Nephron progenitor cell (in vitro differentiated cells): Measurements from ENCODE around the gene ARMC9.
"Not testable (repeated sequence)": the region's sequence is repeated elsewhere in the genome, so short reads cannot be mapped to it uniquely, and the experiment has no call there.

Experiments used
- DNase-seq: peaks from one replicate; pipeline ENCODE4 v3.0.0; 2021
- H3K27ac Mint-ChIP-seq: 2 replicates; pipeline ENCODE4 v1.8.0; 2021; ENCODE audit warnings: mild to moderate bottlenecking, moderate library complexity, mixed read lengths
- H3K27me3 Mint-ChIP-seq: 2 replicates; pipeline ENCODE4 v1.8.0; 2021; ENCODE audit warnings: mild to moderate bottlenecking, low read depth, mixed read lengths; ENCODE audit not compliant: poor library complexity
- H3K36me3 Mint-ChIP-seq: 2 replicates; pipeline ENCODE4 v1.8.0; 2021; ENCODE audit warnings: low read depth, mixed read lengths
- H3K4me1 Mint-ChIP-seq: 2 replicates; pipeline ENCODE4 v1.8.0; 2021; ENCODE audit warnings: mixed read lengths
- H3K4me3 Mint-ChIP-seq: 2 replicates; pipeline ENCODE4 v1.8.0; 2021; ENCODE audit warnings: mild to moderate bottlenecking, moderate library complexity, mixed read lengths
- H3K9me3 Mint-ChIP-seq: 2 replicates; pipeline ENCODE4 v1.8.0; 2021; ENCODE audit warnings: mild to moderate bottlenecking, moderate library complexity, mixed read lengths
- CTCF ChIP-seq: fragments of 200-600 bp; sonication (generic); IDR thresholded peaks from 2 replicates; pipeline ENCODE4 v1.5.0; 2021; ENCODE audit warnings: antibody characterized with exemption

Gene ARMC9

GRCh38 chr2:231373786-231374349 lies 175.4 kb downstream of the ARMC9 start:
- Mint-ChIP-seq H3K4me1 (peaks cover 55% of the 10 kb centered on the region), H3K27ac (no peak overlapping the region), H3K4me3 (no peak overlapping the region), H3K27me3 (peaks cover 33% of the 10 kb centered on the region), H3K36me3 (peaks cover 17% of the 10 kb centered on the region), H3K9me3 (no peaks in the 10 kb centered on the region)
- TF ChIP-seq CTCF = no peak
- no peak for DNase-seq

- no peak overlapping the region for H3K27ac Mint-ChIP-seq
- peaks cover 33% of the 10 kb centered on the region for H3K27me3 Mint-ChIP-seq
- TF ChIP-seq CTCF = no peak
- no peak overlapping the region for H3K4me3 Mint-ChIP-seq
- DNase-seq = no peak
- H3K4me1 Mint-ChIP-seq = peaks cover 55% of the 10 kb centered on the region
- no peaks in the 10 kb centered on the region for H3K9me3 Mint-ChIP-seq
- H3K36me3 Mint-ChIP-seq = peaks cover 17% of the 10 kb centered on the region
Observed at GRCh38 chr2:231374771-231375170, 176.3 kb downstream of the ARMC9 start.

GRCh38 chr2:231375994-231376615 lies 177.7 kb downstream of the ARMC9 start:
- peaks cover 33% of the 10 kb centered on the region for H3K27me3 Mint-ChIP-seq
- H3K27ac Mint-ChIP-seq, H3K4me3 Mint-ChIP-seq, DNase-seq, H3K9me3 Mint-ChIP-seq: not testable (repeated sequence)
- H3K36me3 Mint-ChIP-seq = peaks cover 17% of the 10 kb centered on the region
- H3K4me1 Mint-ChIP-seq = peaks cover 45% of the 10 kb centered on the region

- no peak for TF ChIP-seq CTCF
- Mint-ChIP-seq H3K27ac (no peak overlapping the region), H3K4me1 (peaks cover 38% of the 10 kb centered on the region), H3K4me3 (no peak overlapping the region), H3K9me3 (no peaks in the 10 kb centered on the region), H3K36me3 (peaks cover 17% of the 10 kb centered on the region), H3K27me3 (peaks cover 33% of the 10 kb centered on the region)
- DNase-seq = no peak
Observed at GRCh38 chr2:231376857-231377256, 178.4 kb downstream of the ARMC9 start.

GRCh38 chr2:231378026-231378722 lies 179.7 kb downstream of the ARMC9 start:
- Mint-ChIP-seq H3K4me1 (peaks cover 24% of the 10 kb centered on the region), H3K9me3 (no peaks in the 10 kb centered on the region), H3K27me3 (peaks cover 33% of the 10 kb centered on the region), H3K4me3 (no peak overlapping the region), H3K27ac (no peak overlapping the region), H3K36me3 (peaks cover 9% of the 10 kb centered on the region)
- no peak for TF ChIP-seq CTCF
- DNase-seq = no peak

- TF ChIP-seq CTCF = no peak
- peaks cover 33% of the 10 kb centered on the region for H3K27me3 Mint-ChIP-seq
- H3K4me1 Mint-ChIP-seq = peaks cover 28% of the 10 kb centered on the region
- no peak overlapping the region for H3K4me3 Mint-ChIP-seq
- peaks cover 5% of the 10 kb centered on the region for H3K9me3 Mint-ChIP-seq
- no peak for DNase-seq
- H3K27ac Mint-ChIP-seq = no peak overlapping the region
- peaks cover 5% of the 10 kb centered on the region for H3K36me3 Mint-ChIP-seq
Observed at GRCh38 chr2:231379266-231380215, 181.1 kb downstream of the ARMC9 start.
